HG02642 (cell line): Measurements from ENCODE around the gene SCG5.

Experiments used
- ATAC-seq: cut with Tn5 transposase; IDR thresholded peaks from one replicate; pipeline ENCODE4 v1.9.1; 2021; ENCODE audit warnings: mild to moderate bottlenecking; ENCODE audit not compliant: unreplicated experiment, poor library complexity

SCG5 gene

GRCh38 chr15:32688151-32688639 lies 46.7 kb downstream of the SCG5 start:
- ATAC-seq: no peak

DNA sequence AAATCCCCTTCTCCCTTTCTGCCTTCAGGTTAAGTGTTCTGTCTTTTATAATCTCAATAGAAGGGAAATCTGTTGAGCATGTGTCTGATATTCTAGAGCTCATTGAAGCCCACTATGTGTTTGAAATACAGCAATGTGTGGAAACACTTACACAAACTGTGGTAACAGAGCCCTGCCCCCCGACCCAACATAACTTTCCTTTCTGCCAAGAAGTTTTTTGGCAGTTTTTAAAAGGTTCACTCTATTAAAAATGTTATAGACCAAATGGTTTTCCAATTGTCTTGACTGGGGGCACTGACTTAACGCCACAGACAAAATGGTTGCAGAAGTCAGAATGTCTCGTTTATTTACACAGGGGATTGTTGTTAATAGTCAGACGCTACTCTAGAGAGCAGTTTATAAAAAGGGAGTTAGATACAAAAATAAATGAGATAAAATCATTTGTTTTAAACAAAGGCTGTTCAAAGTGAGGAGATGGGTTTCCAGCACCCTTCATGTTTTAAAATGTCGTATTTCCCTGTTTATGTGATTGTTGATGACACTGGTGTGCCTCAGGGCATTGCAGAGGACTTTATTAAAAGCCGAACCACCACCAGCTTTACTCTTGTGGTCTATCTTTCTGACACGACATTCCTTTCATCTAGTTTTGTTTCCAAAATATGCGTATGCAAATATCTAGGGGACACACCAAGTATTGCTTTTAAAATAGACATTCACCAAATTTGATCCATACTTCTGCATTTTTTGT lies 49.6 kb downstream of the SCG5 start:
- ATAC-seq: no peak

DNA sequence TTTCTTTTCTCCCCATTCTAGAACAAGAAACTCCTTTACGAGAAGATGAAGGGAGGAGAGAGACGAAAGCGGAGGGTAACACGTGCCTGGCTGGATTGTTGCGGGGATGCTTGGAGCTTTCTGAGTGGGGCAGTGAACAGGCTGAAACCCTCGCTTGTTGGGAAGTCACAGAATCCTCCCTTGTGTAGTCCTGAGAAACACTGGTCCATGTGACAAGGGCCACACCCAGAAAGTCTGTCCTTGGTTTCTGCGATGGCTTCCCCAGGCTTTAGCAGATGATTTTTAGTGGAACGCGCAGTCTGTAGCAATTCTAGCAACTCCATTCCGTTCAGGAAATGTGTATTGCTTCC lies 50.2 kb downstream of the SCG5 start:
- ATAC-seq: no peak

DNA sequence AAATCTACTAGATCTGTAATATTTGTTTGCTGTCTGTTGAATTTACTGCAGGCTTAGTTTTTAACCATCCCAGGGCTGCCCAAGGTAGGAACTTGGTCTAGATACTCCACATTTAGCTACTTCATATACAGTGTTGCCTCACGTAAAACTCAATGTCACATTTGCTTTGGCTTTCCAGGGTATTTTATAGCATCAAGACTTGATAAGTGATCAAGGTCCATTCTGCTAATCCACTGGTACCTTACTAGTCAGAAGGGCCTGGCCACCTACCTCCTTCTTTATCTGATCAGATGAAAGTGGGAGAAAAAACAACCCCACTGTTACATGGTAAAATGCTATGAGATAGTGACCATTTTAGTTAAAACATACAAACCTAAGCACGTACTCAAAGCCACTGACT lies 50.8 kb downstream of the SCG5 start:
- ATAC-seq: no peak

DNA sequence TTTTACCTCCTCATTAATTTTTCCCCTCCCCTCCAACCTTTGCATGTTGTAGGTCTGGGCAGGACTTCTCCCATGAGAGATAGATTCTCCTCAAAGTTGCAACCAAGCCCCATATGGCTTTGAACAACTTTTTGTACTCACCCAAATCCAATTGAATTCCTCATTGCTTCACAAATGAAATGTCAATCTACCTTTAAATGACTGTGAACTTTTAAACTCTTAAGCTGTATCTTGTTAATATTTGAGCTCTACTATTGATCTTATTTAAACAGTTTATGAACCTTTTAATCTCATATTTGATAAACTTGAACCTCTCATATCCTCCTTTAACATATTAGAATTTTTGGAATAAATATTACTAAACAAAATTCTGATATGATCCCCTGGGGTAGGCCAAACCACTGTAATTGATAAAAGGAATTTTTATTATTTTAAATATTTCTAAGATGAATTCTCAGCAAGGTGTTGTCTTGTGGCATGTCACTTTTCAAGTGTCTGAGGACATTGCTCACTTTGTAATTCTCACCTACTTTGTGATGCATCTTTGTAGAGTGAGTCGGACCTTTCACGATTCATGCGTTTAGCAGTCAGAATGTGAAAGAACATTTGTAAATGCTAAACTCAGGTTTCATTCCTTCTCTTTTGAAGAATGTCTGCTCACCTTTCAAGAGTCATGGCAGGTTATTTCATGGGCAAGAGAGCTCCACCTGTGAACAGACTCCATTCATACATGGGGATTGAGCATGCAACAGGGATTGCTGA lies 52.9 kb downstream of the SCG5 start:
- no peak for ATAC-seq

DNA sequence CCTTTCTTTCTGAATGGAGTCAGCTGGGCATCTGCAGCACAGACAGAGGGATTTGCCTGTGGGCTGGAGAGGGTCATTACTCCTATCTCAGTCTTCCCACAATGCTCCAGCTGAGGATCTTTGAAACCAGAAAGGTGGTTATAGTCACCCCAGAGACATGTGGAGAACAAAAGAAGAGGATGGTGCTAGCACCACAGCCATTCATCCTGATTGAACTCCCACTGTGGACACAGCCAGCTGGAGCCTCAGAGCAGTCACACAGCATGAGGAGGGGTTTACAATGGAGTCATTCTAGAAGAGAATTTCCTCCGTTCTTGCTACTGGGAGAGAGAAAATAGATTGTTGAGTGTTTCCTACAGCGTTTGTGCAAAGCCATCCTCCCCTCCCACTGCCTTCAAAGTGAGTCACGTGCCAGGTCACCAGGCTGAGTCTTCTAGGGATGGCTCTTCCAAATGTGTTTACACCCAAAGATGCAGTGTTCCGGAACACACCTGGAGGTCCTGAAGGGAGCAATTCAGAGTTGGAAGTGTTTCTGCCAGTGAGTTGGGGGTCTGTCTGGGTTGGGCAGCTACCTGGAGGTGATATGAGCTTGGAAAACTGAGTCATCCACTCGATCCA lies 57.4 kb downstream of the SCG5 start:
- ATAC-seq: no peak

GRCh38 chr15:32700501-32701150 lies 59.1 kb downstream of the SCG5 start:
- no peak for ATAC-seq

DNA sequence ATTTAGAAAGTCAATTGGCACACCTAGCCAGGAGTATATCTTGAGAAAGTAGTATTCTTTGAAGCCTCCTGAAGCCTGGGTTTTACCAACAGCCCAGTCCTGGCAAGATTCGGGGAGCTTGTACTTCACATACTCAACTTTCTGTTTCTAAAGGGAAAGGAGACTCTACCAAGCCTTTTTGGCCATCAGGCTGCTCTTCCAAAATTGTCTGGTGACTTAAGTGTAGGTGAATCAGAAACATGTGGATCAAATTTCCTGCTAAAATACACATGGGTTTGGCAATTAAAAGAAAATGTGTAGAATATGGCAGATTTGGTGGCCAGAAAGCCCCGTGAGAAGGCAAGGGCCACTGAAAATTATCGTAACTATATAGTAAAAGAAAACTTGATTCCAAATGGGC lies 60.4 kb downstream of the SCG5 start:
- no peak for ATAC-seq

DNA sequence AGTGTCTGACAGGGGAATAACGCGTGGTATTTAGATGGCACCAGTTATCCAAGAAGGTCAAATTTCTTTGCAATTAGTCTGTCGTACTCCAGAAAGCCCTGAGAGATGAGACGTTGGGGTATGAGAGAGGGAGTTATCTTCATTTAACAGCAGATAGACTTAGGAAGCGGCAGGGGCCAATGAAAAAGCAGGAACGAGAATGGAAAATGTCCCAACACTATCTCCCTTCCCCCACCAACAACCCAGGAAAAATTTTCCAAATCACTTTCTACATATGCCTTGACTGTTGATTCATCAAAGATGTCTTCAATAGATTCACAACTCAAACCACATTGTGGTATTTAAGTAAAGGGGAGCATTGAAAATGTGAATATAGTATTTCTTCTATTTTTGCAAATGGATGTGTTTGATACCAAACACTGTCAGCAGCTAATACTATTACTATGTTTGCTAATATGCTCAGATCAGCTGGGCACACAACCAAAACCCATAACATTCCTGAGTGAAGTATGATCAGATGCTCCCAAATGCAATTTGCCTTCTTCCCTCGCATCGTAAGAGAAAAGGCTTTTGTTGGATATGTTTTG lies 63.0 kb downstream of the SCG5 start:
- ATAC-seq: no peak

DNA sequence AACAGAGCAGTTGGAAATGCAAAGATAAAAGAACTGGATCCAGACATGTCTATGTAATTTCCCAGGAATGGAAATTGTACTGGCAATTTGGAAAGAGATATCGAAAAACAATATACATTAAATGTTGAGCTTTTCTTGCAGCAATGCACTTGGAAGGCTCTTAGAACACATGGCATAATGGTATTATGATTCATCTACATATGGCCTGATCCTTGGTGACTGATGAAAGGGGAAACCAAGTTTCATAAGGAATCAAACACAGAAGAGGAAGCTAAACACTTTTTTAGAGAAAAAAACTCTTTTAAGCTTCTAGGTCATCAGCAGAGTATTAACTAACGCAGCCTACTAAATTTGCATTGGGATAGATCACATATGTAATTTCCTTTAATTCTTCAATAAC lies 63.9 kb downstream of the SCG5 start:
- no peak for ATAC-seq

DNA sequence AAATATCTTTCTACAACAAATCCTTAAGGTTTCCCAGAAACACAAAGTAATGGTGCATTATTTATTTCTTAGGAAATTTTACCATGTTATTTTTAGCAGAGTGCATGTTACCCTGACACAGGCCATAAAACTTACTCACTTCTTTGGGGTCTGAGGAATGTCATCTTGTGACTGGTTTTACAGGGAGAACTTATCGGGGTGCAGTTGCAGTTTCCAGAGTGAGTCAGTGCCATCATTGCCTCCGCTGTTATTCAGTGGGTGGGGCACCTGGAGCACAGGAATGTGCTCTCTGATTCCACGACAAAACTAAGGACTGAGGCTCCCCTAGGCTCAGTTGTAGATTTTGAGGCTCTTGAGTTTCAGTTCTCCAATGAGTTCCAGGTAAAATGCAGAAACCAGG lies 65.2 kb downstream of the SCG5 start:
- ATAC-seq: no peak

DNA sequence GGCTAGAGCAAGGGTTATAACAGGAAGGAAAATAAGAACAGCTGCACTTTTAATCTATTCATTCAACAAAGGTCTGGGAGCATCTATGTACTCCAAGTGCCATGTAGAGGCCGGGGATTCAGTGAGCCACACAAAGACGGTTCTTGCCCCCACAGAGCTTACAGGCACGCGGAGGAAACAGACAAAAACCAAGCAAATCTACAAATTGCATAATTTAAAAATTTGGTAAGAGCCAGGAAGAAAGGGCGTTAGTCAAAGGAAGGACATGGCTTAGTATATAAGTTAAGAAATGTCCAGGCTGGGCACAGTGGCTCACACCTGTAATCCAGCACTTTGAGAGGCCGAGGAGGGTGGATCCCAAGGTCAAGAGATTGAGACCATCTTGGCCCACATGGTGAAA lies 65.9 kb downstream of the SCG5 start:
- ATAC-seq: no peak

DNA sequence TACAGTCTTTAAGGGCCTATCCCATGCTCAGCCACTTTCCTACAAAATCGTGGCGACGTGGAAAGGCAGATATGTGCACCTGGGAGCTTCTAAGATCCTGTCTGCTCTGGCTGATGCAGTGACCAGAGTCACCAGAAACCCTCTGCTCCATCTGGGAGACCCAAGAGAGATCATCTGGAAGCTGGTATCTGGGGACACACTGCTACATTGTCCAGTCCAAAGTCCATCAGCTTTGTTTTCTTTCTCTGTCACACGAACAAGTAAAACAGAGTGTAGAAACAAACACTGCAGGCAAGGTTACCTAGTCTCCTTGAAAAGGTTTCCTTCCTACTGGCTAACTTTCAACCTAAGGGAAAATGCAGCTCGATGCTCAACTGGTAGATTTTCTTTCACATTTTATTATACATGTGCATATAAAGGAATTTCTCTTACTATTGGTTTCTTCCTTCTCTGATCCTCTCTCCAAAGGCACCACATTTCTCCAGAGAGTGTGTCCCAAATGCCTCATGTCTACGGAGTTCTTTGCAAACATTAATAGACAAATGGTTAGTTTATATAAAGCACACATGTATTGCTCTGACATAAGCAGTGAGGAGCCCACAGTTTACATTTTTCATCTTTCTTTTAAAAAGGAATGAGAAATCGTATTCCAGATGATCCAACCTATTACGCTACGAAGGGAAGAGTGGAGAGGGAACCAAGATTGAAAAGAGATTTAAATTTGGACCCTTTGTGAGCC lies 68.0 kb downstream of the SCG5 start:
- ATAC-seq: no peak

DNA sequence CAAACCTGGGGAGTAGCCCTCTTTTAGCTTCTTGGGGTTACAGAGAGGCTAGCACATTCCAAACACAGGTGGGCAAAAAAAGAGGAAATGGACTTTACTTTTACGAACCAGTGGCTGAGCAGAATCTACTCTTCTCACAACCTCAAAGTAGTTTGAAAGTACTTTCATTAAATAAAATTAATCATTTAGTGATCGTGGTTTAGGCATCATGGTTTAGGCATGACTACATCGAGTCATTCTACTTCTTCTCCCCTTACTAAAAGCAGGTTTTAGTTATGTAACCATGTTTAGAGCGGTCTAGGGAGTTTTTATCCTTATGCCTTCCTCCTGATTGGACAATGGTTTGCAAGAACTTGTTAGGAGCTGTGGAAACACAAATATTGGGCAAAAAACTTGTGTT lies 73.8 kb downstream of the SCG5 start:
- peak; percentile 53 for ATAC-seq

DNA sequence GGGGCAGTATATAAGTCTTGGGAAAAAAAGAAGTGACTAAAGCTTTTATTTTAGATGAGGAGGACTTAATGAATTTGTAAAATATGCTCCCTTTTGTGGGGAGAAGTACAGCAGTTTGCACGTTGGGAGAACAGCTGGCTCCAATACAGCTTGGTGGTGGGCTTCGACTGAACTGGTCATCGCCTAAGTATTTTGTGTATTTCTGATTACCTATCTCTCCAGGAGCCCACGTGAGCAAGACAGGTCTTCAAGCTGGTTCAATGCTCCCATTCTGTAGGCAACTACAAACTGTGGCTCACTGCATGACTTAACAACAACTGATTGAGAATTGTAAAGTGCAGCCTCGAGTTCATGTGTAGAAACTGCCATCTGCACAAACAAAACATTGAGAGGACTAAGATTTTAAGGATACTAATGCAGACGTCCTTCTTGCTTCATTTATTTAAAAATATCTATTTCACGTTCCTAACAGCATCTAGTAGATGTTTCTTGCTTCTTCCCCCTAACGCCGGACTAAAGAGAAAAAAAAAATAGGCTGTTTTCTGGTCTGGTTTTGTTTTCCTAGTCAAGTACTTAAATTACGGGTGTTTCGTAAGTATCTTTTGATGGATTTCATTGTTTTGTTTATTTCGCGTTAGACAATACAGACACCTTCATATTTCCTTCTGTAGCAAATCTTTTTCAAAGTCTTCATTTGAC lies 74.9 kb downstream of the SCG5 start:
- ATAC-seq: no peak

DNA sequence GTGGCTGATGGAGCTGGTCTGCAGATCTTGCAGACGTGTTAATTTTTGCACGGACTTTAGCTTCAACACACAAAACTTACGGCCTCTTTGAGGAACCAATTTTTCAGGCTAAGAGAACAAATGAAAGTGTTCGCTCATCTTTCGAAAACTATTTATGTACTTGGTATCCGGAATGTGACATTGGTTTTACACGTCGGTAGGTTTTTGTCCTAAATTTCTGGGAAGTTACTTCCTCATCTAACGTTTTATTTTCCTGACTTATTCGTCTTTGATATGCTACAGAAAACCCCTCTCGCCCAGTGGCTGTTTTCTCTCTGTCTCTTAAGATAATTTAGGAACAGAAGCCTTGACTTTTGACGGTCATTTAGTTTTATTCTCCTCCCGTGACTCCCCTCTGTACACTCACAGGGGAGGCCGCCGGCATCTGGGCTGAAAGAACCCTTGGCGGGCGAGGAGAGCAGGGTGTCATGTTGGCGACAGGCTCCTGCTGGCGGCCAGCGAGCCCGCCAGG lies 75.5 kb downstream of the SCG5 start:
- ATAC-seq: no peak

DNA sequence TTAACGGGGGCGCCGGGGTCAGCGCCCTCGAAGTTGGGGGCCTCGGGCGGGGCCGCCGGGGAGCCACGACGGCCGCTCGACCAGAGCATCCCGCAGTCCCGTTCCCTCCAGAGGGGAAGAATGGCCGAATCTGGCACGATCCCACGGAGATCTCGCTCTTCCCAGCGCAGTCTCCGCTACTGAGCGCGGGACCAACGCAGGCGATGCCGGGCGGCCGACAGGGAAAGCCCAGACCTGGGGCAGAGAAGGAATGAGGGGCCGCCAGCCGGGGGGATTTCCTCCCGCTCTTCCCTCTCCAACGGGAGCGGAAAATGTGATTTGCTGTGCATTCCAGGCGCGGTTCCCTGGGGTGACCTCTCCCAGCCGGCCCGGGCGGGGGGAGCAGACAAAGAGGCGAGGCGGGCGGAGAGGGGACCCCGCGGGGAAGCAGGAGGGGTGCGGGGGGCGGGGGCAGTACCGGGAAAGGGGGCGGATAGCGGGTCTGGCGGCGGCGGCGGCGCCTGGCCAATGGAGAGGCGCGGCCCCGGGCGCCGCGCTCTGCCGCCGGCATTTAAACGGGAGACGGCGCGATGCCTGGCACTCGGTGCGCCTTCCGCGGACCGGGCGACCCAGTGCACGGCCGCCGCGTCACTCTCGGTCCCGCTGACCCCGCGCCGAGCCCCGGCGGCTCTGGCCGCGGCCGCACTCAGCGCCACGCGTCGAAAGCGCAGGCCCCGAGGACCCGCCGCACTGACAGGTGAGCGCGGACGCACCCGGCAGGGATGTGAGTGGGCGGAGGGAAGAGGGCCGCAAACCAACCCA lies 76.1 kb downstream of the SCG5 start, which contains the start of gene GREM1:
Gene GREM1, plus strand, starts transcription at position 579 of the 801 bp plus-strand sequence. CDS start 12,687 bp downstream, outside the sequence.
- ATAC-seq: no peak

DNA sequence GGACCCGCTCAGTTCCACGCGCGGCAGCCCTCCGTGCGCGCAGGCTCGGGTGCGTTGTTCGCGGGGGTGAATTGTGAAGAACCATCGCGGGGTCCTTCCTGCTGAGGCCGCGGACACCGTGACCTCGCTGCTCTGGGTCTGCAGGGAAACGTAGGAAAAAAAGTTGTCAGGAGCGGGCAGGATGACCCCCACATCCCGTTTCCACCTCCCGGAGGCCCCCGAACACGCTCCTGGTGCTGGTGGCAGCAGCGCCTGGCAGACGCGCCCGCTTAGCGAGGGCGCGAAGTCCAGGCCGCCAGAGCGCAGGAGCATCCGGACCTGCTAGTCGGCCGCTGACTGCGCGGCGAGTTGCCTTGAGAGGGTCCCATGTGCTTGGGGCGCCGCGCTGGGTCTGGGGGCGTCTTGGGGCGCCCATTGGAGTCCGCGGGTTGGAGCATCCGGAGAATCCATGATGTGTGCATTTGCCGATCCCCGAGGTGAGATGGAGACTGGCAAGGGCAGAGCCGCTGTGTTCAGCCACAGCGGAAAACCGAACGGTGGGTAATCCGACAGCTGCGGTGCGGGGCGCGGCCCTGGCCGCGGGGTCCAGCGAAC lies 76.8 kb downstream of the SCG5 start:
- ATAC-seq: no peak
